GM10847 (cell line): ENCODE data around the gene RRP9.

ENCODE experiments used
- POLR2A ChIP-seq: IDR thresholded peaks from 2 replicates; pipeline ENCODE4 v1.6.1; 2011; ENCODE audit not compliant: insufficient read length; ENCODE audit errors: extremely low read depth

RRP9 gene, protein sequence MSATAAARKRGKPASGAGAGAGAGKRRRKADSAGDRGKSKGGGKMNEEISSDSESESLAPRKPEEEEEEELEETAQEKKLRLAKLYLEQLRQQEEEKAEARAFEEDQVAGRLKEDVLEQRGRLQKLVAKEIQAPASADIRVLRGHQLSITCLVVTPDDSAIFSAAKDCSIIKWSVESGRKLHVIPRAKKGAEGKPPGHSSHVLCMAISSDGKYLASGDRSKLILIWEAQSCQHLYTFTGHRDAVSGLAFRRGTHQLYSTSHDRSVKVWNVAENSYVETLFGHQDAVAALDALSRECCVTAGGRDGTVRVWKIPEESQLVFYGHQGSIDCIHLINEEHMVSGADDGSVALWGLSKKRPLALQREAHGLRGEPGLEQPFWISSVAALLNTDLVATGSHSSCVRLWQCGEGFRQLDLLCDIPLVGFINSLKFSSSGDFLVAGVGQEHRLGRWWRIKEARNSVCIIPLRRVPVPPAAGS

DNA sequence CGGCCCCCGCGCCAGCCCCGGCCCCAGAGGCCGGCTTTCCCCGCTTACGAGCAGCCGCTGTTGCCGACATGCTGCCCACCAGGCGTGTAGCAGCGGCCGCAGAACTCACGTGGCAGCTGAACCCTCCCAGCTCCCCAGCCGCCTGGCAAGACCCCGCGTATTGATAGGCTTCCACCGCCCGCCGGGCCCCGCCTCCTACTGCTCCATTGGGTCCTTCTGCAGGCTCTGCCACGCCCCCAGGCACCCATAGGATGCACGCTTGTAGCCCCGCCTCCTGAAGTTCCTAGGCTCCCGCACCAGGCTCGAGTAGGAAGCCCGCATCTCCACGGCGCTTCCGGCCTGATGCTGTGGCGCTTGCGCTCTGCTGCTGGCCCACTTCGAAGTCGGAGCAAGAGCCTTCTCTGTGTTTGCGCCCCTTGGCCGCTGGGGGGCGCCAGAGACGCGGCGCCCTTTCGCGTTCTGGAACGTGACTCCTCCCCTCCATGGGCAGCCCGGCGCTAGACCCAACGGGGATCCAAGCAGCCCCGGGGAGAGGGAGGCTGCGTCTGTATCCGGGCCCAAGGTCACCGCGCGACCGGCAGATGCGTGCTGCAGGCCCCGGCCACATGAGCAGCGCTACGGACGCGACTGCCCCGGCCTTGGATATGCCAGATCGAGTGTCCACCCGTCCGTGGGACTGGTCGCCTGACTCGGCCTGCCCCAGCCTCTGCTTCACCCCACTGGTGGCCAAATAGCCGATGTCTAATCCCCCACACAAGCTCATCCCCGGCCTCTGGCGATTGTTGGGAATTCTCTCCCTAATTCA lies at the start of gene RRP9, which contains the start of gene PARP3:
TSS of gene RRP9 (minus strand) at position 107 of the 805 bp plus-strand sequence. CDS start at position 70, 37 bp downstream.
TSS of gene PARP3 (plus strand) at position 566 of the 805 bp plus-strand sequence. CDS start 993 bp downstream, outside the sequence.
- TF ChIP-seq POLR2A: peak; percentile 72

DNA sequence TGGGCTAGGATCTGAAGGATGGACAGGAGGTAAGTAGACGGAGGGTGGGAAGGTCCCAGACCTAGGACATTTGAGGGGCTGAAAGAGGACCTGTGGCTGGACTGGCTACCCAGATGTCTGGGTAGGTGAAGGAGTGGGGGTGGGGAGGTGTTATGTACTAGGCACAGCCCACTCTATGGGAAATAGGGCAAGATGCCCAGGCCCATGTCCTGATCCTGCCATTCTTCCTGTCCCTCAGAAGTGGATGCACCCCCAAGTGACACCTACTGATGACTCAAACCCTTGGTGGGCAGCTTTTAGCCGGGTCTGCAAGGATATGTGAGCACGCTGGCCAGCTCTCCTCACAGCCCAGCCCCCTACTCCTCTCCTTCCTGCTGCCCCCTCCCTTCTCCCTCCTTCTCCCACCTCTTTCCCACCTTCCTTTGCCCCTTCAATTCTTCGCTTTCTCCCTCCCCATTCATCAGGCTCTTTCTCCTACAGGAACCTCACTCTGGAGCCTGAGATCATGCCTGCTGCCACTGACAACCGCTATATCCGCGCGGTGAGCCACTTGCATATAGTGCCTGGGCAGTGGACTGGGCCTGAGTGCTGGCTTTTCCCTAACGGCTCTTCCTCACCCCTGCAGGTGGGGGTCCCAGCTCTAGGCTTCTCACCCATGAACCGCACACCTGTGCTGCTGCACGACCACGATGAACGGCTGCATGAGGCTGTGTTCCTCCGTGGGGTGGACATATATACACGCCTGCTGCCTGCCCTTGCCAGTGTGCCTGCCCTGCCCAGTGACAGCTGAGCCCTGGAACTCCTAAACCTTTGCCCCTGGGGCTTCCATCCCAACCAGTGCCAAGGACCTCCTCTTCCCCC lies 46.8 kb upstream of the RRP9 start:
- no peak for TF ChIP-seq POLR2A

DNA sequence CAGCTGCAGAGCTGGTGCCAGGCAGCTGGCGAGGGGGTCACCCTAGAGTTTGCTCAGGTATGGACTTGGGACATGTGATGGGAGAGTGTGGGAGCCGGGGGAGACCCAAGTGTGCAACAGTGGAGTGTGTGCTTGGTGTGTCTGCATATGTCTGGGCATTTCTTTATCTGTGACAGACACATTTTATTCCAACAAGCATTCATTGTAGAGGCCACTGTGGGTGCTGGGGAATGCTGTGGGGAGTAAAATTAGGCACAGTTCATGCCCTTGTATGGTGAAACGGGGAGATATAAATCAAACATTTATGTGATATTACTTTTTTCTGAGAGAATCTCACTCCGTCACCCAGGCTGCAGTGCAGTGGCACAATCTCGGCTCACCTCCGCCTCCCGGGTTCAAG lies 45.9 kb upstream of the RRP9 start:
- TF ChIP-seq POLR2A: no peak

DNA sequence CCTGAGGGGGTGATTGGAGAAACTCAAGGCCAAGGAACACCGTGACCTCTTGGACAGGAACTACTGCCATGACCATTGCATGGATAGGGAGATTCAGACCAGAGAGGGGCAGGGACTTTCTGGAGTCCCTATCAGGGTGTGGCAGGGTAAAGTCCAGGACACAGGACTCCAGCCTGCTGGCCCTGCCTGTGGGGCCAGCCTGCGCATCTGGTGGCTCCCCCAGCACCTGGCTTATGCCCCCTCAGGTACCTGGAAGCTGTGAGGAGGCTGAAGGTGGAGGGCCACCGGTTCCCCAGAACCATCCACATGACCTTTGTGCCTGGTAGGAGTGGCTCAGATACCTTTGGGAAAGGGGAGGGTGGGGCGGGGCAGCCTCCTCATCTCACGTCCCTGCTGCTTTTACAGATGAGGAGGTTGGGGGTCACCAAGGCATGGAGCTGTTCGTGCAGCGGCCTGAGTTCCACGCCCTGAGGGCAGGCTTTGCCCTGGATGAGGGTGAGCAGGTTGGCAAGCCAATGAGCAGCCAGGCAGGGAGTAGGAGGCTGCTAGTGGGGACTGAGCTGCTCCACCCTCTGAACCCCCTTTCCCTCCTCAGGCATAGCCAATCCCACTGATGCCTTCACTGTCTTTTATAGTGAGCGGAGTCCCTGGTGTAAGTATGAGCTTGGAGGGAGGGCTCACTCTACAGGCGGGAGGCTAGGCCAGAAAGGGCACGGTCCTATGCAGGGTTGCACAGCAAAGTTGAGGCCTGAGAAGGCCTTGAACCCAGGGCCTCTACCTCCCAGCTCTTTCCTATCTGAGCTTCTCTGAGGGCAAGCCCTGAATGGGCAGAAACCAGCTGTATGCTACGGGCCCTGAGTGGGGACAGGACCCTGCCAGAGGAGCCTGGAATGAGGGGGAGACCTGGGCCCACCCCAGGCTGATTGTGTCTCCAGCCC lies 44.6 kb upstream of the RRP9 start:
- no peak for TF ChIP-seq POLR2A

DNA sequence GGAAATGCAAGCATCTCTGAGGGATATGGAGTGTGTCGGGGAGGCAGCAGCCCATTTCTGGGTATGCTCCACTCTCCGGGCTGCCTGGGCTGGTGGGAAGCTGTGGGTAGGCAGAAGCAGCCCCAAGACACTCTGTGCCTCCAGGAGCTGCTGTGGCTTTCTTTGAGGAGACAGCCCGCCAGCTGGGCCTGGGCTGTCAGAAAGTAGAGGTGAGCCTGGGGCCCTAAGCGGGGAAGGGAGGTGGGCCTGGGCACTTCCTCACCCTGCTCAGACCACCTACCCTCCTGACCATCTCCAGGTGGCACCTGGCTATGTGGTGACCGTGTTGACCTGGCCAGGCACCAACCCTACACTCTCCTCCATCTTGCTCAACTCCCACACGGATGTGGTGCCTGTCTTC lies 43.4 kb upstream of the RRP9 start:
- no peak for TF ChIP-seq POLR2A

DNA sequence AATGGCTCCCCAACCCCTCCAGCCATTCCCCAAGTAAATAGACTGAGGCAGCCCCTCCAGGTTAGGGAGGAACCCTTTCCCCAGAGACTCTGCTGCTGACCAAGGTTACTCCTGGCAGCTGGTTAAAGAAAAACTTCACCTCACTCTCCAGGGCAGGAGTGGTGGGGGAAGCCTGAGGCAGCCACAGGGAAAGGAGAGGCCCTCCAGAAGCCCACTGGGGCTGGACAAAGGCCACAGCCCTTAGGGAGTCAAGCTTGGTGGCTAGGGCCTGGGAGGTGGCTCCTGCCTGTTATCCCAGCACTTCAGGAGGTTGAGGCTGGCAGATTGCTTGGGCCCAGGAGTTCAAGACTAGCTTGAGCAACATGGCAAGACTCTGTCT lies 42.6 kb upstream of the RRP9 start:
- no peak for TF ChIP-seq POLR2A

DNA sequence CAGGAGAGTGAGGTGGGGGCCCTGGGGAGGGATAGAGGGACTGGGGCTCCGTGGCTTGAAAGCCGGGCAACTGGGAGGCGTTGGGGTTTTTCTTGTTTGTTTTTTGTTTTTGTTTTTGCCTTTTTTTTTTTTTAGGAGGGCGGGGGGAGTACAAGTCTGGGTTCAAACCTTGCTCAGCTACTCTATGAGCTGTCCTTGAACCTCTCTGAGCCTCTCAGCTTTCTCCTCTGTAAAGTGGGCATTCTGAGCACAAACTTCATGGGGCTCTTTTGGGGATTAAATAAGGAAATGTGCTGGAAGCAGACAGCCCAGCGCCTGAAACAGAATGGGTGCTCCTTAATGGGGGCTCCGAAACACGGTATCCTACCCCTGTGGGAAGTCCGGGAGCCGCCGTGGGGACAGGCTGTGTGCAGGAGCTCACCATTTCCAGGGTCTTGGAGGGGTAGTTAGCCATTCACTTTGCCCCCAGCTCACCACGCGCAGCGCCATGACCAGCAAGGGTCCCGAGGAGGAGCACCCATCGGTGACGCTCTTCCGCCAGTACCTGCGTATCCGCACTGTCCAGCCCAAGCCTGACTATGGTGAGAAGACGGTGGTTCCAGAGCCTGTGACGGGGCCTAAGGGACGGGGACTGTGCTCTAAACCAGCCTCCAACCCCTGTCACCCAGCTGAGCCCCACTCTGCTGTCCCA lies 42.0 kb upstream of the RRP9 start:
- no peak for TF ChIP-seq POLR2A

DNA sequence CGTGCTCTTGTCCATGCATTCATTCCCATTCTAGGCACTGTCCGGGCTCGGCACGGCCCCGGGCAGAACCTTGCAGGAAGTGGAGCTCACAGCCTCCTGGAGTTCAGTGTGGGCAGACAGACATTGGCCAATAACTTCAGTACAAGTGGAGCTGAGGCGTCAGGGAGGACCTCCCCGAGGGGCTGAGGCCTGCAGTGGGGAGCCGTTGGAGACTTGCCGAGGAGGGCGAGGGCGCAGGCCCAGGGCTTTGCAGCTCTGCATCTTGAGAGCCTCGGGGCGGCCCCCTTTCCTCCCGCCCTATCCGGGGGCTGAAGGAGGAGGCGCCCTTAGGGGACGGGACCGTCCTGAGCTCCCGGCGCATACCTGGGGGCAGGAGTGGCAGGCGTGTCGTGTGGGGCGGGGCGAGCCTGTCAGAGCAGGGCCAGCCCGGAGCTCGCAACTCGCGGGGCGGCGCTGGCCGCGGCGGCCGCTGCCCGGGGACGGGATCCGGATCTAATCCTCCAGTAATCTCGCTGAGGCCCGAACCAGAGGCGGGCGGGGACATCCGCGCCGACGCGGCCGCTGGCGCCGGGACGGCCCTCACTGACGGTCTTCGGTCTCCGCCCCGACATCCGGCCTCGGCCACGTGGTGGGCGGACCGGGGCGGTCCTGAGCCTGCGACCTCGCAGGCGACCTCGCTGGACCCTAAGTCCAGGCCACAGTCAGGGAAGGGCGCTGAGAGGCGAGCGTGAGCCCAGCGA lies 41.3 kb upstream of the RRP9 start, which contains the start of gene ACY1:
TSS of gene ACY1 (plus strand) at position 698 of the 740 bp plus-strand sequence. CDS start 530 bp downstream, outside the sequence.
- TF ChIP-seq POLR2A: peak; percentile 74

DNA sequence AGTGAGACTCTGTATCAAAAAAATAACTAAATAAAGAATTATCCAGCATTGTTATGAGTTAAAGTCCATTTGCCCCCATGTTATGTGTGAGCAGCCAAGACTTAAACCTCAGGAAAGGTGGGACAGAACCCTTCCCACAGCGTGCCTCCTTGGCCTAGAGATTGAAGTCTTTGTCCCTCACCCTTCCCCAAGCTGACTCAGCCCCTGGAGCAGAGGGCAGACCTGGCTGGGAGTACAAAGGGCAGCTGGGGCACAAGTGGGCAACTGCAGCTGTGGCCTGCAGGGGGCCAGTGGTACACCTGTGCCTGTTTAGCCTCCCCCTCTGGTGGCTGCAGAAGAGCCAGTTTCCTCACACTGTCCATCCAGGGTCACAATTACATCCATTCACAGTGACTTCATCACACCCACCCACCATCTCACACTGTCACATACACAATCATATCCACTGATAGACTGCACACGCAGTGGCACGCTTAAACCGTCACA lies 40.7 kb upstream of the RRP9 start:
- TF ChIP-seq POLR2A: no peak

DNA sequence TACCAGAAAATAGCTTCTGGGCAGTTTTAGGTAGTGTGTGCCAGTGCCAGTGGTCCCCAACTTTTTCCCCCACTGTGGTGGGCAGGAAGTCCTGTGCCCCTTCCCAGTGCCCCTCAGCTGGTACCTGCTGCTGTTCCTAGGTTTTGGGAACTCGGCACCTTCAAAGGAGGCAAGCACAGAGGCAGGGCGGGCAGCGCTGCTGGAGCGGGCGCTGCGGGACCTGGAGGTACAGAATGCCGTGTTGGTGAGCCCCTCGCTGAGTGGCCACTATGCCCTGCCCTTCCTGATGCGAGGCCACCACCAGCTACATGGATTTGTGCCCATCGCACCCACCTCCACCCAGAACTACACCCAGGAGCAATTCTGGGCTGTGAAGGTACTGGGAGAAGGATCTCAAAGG lies 38.5 kb upstream of the RRP9 start:
- TF ChIP-seq POLR2A: no peak

DNA sequence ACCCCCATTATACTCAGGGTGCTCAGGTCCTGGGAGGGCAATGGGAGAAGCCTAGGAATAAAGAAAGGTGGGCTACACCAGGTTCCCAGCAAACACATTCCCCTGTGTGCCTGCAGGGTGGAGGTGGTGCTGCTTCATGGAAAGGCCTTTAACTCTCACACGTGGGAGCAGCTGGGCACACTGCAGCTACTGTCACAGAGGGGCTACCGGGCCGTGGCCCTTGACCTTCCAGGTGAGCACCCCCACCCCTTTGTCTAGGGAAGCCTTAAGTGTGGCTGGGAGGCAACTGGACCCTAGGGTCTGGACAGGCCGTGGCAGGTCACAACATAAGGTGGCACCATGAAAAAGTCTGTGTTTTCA lies 36.4 kb upstream of the RRP9 start:
- TF ChIP-seq POLR2A: no peak

DNA sequence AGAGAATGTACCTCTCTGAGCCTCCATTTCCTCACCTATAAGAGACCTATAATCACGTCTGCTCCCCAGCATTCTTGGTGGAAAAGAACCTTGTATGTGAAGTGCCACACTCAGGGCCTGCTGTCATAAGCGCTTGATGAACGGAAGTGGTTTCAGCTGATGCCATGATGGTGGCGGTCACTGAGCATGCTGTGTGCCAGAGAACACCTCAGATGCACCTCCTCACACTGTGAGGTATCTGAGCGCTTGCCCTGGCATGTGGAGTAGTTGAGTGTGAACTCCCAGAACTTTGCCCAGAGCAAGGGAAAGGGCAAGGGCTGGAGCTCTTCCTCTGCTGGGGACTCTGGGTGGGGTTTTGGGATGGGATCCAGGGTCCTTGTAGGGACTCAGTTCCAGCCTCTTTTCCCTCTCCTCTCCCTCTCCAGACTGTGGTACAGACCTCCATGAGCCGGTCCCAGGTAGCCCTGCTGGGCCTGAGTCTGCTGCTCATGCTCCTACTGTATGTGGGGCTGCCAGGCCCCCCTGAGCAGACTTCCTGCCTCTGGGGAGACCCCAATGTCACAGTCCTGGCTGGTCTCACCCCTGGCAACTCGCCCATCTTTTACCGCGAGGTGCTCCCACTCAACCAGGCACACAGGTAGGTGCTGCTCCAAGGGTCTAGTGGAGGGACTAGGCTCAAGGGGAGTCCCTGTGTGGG lies 35.9 kb upstream of the RRP9 start:
- TF ChIP-seq POLR2A: no peak

DNA sequence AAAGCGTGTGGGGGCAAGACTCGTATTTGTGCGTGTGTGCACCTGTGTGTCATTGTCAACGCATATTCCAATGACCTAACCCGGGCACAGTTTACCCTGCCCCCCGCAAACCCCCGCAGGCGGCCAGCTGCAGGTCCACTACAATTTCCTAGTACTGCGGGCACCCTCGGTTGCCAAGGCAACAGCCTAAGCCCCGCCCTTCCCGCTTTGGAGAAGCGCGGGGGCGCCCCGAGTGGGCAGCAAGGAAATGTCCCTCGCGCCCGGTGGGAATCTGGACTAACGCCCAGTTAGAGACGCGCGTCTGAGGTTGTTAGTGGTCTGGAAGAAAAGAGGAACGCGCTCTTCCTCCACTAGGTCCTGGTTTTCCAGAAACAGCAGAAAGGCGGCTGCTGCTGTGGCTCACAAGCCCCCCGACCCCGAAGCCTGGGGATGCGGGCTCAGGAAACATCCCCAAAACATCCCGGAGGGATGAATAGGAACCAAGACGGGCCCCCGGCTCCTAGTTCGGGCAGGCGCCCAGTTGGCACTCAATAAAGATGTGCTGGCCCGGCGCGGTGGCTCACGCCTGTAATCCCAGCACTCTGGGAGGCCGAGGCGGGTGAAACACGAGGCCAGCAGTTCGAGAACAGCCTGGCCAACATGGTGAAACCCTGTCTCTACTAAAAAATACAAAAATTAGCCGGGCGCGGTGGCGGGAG lies 34.3 kb upstream of the RRP9 start:
- no peak for TF ChIP-seq POLR2A
